PFSK-1 (cell line): ENCODE results near the gene SIRPB1.

Source experiments
- FOXP2 ChIP-seq: optimal IDR thresholded peaks from 2 replicates; pipeline ENCODE3; 2011; ENCODE audit warnings: borderline replicate concordance, control low read depth, inconsistent platforms; ENCODE audit not compliant: insufficient read depth; ENCODE audit errors: extremely low read length, extremely low read depth
- POLR2AphosphoS5 ChIP-seq: IDR thresholded peaks from 2 replicates; pipeline ENCODE4 v1.6.1; 2012; ENCODE audit warnings: low read depth, mild to moderate bottlenecking, control low read depth, low read length, moderate library complexity
- SIN3A ChIP-seq: IDR thresholded peaks from 2 replicates; pipeline ENCODE4 v1.6.1; 2012; ENCODE audit warnings: mild to moderate bottlenecking, low read length, moderate library complexity, borderline replicate concordance; ENCODE audit not compliant: insufficient read depth
- TAF1 ChIP-seq: IDR thresholded peaks from 2 replicates; pipeline ENCODE4 v1.6.1; 2012; ENCODE audit warnings: low read length, control low read depth, borderline replicate concordance; ENCODE audit not compliant: insufficient read depth
- TF ChIP-seq, protein P1 (sequence below), 2 experiments: IDR thresholded peaks; 2 replicates each; pipeline versions ENCODE4 v1.6.1 to v1.8.0; 2011 to 2012; ENCODE audit warnings: low read depth in 2 of 2, low read length in 2 of 2, control low read depth in 1 of 2, inconsistent platforms in 1 of 2, mild to moderate bottlenecking in 1 of 2, moderate library complexity in 1 of 2; ENCODE audit not compliant: insufficient read depth in 1 of 2

Gene SIRPB1

GRCh38 chr20:1579488-1579887 lies 40.3 kb downstream of the SIRPB1 start:
- TF ChIP-seq, protein P1, sequence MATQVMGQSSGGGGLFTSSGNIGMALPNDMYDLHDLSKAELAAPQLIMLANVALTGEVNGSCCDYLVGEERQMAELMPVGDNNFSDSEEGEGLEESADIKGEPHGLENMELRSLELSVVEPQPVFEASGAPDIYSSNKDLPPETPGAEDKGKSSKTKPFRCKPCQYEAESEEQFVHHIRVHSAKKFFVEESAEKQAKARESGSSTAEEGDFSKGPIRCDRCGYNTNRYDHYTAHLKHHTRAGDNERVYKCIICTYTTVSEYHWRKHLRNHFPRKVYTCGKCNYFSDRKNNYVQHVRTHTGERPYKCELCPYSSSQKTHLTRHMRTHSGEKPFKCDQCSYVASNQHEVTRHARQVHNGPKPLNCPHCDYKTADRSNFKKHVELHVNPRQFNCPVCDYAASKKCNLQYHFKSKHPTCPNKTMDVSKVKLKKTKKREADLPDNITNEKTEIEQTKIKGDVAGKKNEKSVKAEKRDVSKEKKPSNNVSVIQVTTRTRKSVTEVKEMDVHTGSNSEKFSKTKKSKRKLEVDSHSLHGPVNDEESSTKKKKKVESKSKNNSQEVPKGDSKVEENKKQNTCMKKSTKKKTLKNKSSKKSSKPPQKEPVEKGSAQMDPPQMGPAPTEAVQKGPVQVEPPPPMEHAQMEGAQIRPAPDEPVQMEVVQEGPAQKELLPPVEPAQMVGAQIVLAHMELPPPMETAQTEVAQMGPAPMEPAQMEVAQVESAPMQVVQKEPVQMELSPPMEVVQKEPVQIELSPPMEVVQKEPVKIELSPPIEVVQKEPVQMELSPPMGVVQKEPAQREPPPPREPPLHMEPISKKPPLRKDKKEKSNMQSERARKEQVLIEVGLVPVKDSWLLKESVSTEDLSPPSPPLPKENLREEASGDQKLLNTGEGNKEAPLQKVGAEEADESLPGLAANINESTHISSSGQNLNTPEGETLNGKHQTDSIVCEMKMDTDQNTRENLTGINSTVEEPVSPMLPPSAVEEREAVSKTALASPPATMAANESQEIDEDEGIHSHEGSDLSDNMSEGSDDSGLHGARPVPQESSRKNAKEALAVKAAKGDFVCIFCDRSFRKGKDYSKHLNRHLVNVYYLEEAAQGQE (IDR thresholded peaks at IDR 0.05; ENCODE audit: insufficient read depth in 1 of 2, low read depth in 2 of 2, low read length in 2 of 2) = no peak
- TF ChIP-seq TAF1 (no peak), FOXP2 (no peak), POLR2AphosphoS5 (no peak), SIN3A (no peak)

DNA sequence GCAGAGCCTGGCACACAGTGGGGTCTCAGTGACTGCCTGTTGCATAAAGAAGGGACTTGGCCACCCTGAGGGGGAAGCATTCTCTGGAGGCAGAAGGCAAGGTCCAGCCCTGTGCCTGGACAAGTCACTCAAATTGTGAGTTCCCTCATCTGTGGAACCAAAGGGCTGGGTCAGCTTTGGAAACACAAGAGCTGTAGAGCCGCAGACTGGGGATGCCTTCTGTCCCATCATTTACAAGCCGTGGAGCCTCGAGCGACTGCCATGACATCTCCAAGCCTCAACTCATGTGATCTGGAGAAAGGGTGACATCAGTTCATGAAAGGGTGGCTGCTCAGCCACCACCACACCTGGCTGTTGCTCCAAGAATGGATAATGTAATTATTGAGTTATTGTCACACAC lies 41.9 kb downstream of the SIRPB1 start:
- TF ChIP-seq POLR2AphosphoS5 = no peak
- TF ChIP-seq TAF1 = no peak
- TF ChIP-seq FOXP2 = no peak
- TF ChIP-seq, protein P1 (IDR thresholded peaks at IDR 0.05; ENCODE audit: insufficient read depth in 1 of 2, low read depth in 2 of 2, low read length in 2 of 2) = no peak
- no peak for TF ChIP-seq SIN3A

- no peak for TF ChIP-seq FOXP2
- TF ChIP-seq, protein P1 (IDR thresholded peaks at IDR 0.05; ENCODE audit: insufficient read depth in 1 of 2, low read depth in 2 of 2, low read length in 2 of 2) = no peak
- TF ChIP-seq TAF1 = no peak
- no peak for TF ChIP-seq POLR2AphosphoS5
- TF ChIP-seq SIN3A = no peak
These were observed 43.2 kb downstream of the SIRPB1 start for GRCh38 chr20:1576641-1577040.
